DOHH2 (cell line): ENCODE measurements around the gene SH3PXD2A.
A peak's percentile ranks its signal among the peaks of the same experiment; 100 is the strongest.

ENCODE experiments used
- CTCF ChIP-seq: fragments of 200-600 bp; sonication (generic); IDR thresholded peaks from one replicate; pipeline ENCODE4 v1.5.1; 2014; ENCODE audit warnings: antibody characterized with exemption, mild to moderate bottlenecking, low read depth, low read length; ENCODE audit not compliant: poor library complexity, severe bottlenecking
- EZH2phosphoT487 ChIP-seq: fragments of 200-600 bp; sonication (generic); IDR thresholded peaks from 2 replicates; pipeline ENCODE4 v1.6.1; 2017; ENCODE audit warnings: borderline replicate concordance, mild to moderate bottlenecking, antibody characterized with exemption, low read length, moderate library complexity, mixed read lengths

- TF ChIP-seq CTCF (peak; percentile 88), EZH2phosphoT487 (no peak)
Observed at GRCh38 chr10:103592186-103593021, 263.0 kb downstream of the SH3PXD2A start.
